Activated B cell treated with CpG ODN at 0.5 μM for 24 hours (primary cell): ENCODE results near the gene SNX17. TPM values are rescaled to one million over a fixed set of nuclear protein-coding genes. Genes with fewer than 3 reads are reported as not detected.

Source experiments
- ATAC-seq: fragments of 200-7000 bp; cut with Tn5 transposase; one replicate; pipeline ENCODE4 v1.10.0; 2021; ENCODE audit warnings: low read depth, mild to moderate bottlenecking, moderate library complexity
- CTCF ChIA-PET: fragments of 350-600 bp; sonication (Branson Sonifier 250); formaldehyde crosslinking; loops from one replicate; lab custom pipeline; 2021; ENCODE audit warnings: antibody characterized with exemption; lab: Charles Lee
- POLR2A ChIA-PET: fragments of 350-600 bp; sonication (Branson Sonifier 250); formaldehyde crosslinking; loops from one replicate; lab custom pipeline; 2021; ENCODE audit warnings: antibody characterized with exemption; lab: Charles Lee
- DNase-seq: peaks from one replicate; pipeline ENCODE4 v3.0.0; 2022
- H3K27ac Mint-ChIP-seq: one replicate; pipeline ENCODE4 v1.8.0; 2020; ENCODE audit warnings: mixed read lengths
- H3K27me3 Mint-ChIP-seq: one replicate; pipeline ENCODE4 v1.8.0; 2021; ENCODE audit warnings: mixed read lengths
- H3K36me3 Mint-ChIP-seq: one replicate; pipeline ENCODE4 v1.8.0; 2021; ENCODE audit warnings: low read depth, mixed read lengths
- H3K4me1 Mint-ChIP-seq: one replicate; pipeline ENCODE4 v1.8.0; 2021; ENCODE audit warnings: mixed read lengths
- H3K4me3 Mint-ChIP-seq: one replicate; pipeline ENCODE4 v1.8.0; 2020; ENCODE audit warnings: mild to moderate bottlenecking, mixed read lengths
- H3K9me3 Mint-ChIP-seq: one replicate; pipeline ENCODE4 v1.8.0; 2020; ENCODE audit warnings: mixed read lengths
- CTCF ChIP-seq: fragments of 200-600 bp; IDR thresholded peaks from one replicate; pipeline ENCODE4 v1.8.0; 2022; ENCODE audit warnings: antibody characterized with exemption, mild to moderate bottlenecking
- intact Hi-C: fragments of 100-400 bp; cut with micrococcal nuclease; formaldehyde crosslinking; loops from one replicate; pipeline ENCODE4 v1.15.1; 2024
- total RNA-seq: library from RNA; stranded (reverse); gene quantifications from 2 replicates; pipeline ENCODE4 v1.2.3, GENCODE V29; 2022

Gene SNX17
- total RNA-seq, 1 donor from 2014 or later = 128 TPM

- POLR2A ChIA-PET = interaction anchor here (0.6 to 5.1 kb wide), 9 partner anchors 9 to 293 kb away, joined by 3 to 96 read pairs (median 18); partner anchors contain the start of genes CCDC121, GPN1, GTF3C2 and MPV17
- peak overlapping the region; percentile 94 for H3K4me3 Mint-ChIP-seq
- no peak for TF ChIP-seq CTCF
- CTCF ChIA-PET = interaction anchor here (0.8 to 1.4 kb wide), 5 partner anchors 10 to 319 kb away, joined by 3 to 6 read pairs (median 4); partner anchors contain the start of gene GTF3C2
- peaks cover 35% of the 10 kb centered on the region for H3K4me1 Mint-ChIP-seq
- intact Hi-C loops = loop anchor here (1.0 to 5.0 kb wide), 15 partner anchors 11 to 523 kb away; partner anchors contain the start of genes ATRAID, BABAM2, CCDC121 and GPN1
- no peaks in the 10 kb centered on the region for H3K9me3 Mint-ChIP-seq
- peak overlapping the region; percentile 96 for H3K27ac Mint-ChIP-seq
- peaks cover 74% of the 10 kb centered on the region for H3K36me3 Mint-ChIP-seq
- no peak for ATAC-seq
- no peak for DNase-seq
- H3K27me3 Mint-ChIP-seq = no peaks in the 10 kb centered on the region
These were observed 868 bp upstream of the SNX17 start for GRCh38 chr2:27369471-27370025.

- Mint-ChIP-seq H3K27me3 (no peaks in the 10 kb centered on the region), H3K4me1 (peaks cover 35% of the 10 kb centered on the region), H3K27ac (peak overlapping the region; percentile 98), H3K9me3 (no peaks in the 10 kb centered on the region), H3K36me3 (peaks cover 81% of the 10 kb centered on the region), H3K4me3 (peak overlapping the region; percentile 94)
- CTCF ChIA-PET = interaction anchor here (1.2 to 1.5 kb wide), 4 partner anchors 9 to 313 kb away, joined by 3 to 6 read pairs (median 5); partner anchors contain the start of genes GTF3C2 and ZNF513
- no peak for TF ChIP-seq CTCF
- ATAC-seq (peak; percentile 41), DNase-seq (peak; percentile 73)
- intact Hi-C loops = loop anchor here (1.0 to 5.0 kb wide), 15 partner anchors 9 to 521 kb away; partner anchors contain the start of genes ATRAID, BABAM2, CCDC121 and GPN1
- POLR2A ChIA-PET = interaction anchor here (0.5 to 5.1 kb wide), 22 partner anchors 10 to 513 kb away, joined by 3 to 96 read pairs (median 4); partner anchors contain the start of genes ATRAID, CCDC121, GPN1 and GTF3C2
These were observed 602 bp downstream of the SNX17 start for GRCh38 chr2:27370816-27371620.

- H3K27me3 Mint-ChIP-seq = no peaks in the 10 kb centered on the region
- POLR2A ChIA-PET = interaction anchor here (4.4 to 5.1 kb wide), 4 partner anchors 8 to 256 kb away, joined by 18 to 96 read pairs (median 67); partner anchors contain the start of genes CCDC121, GPN1, GTF3C2 and PPM1G
- intact Hi-C loops = loop anchor here (5.0 kb wide), 2 partner anchors 69 to 519 kb away; partner anchors contain the start of genes BABAM2, KRTCAP3 and RBKS
- peak overlapping the region; percentile 98 for H3K27ac Mint-ChIP-seq
- no peak for DNase-seq
- TF ChIP-seq CTCF = no peak
- peaks cover 35% of the 10 kb centered on the region for H3K4me1 Mint-ChIP-seq
- peaks cover 84% of the 10 kb centered on the region for H3K36me3 Mint-ChIP-seq
- no peak for ATAC-seq
- peak overlapping the region; percentile 32 for H3K4me3 Mint-ChIP-seq
- CTCF ChIA-PET = no interaction called here
- no peaks in the 10 kb centered on the region for H3K9me3 Mint-ChIP-seq
These were observed 2.5 kb downstream of the SNX17 start for GRCh38 chr2:27372937-27373336.

- H3K4me1 Mint-ChIP-seq = peaks cover 30% of the 10 kb centered on the region
- H3K4me3 Mint-ChIP-seq = no peak overlapping the region
- H3K36me3 Mint-ChIP-seq = peaks cover 83% of the 10 kb centered on the region
- no peak for TF ChIP-seq CTCF
- intact Hi-C loops = loop anchor here (5.0 kb wide), 2 partner anchors 69 to 519 kb away; partner anchors contain the start of genes BABAM2, KRTCAP3 and RBKS
- H3K27ac Mint-ChIP-seq = no peak overlapping the region
- ChIA-PET CTCF (no interaction called here), POLR2A (no interaction called here)
- no peak for DNase-seq
- H3K27me3 Mint-ChIP-seq = no peaks in the 10 kb centered on the region
- ATAC-seq = no peak
- no peaks in the 10 kb centered on the region for H3K9me3 Mint-ChIP-seq
These were observed 3.2 kb downstream of the SNX17 start for GRCh38 chr2:27373567-27373966.
